ENCODE measurements around the gene NOP9. TPM values are rescaled to one million over a fixed set of nuclear protein-coding genes. Genes with fewer than 3 reads are reported as not detected.

Gene NOP9
- total RNA-seq, 2 donors from 2014 or later = 21.2 to 22.9 TPM

DNA sequence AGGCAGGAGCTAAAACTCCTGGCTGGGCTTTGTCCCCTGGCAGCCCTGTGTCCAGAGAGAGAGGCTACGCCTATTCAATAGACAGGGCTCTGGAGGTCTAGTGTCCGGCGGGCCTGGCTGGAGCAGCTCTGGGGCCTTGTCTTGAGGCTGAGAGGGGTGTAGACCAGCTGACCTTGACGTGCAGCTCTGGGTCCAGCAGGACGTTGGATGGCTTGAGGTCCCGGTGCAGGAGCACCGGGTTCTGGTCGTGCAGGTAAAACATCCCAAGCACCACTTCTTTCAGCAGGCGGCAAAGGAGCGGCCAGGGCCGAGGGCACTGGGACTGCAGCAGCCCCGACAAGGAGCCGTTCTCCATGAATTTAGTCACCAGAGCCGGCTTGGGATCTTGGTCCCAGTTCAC is 39.2 kb downstream of the NOP9 start:
- Histone ChIP-seq H3K4me3 (no peak overlapping the region), H3K36me3 (no peaks in the 10 kb centered on the region), H3K4me1 (replicated peaks) (no peaks in the 10 kb centered on the region), H3K27me3 (replicated peaks; ENCODE audit: insufficient read depth) (peaks cover 3% of the 10 kb centered on the region), H3K9me3 (no peaks in the 10 kb centered on the region), H3K27ac (no peak overlapping the region)
- no peak for TF ChIP-seq POLR2AphosphoS5 (IDR thresholded peaks at IDR 0.05)
- no peak for DNase-seq (ENCODE audit: low spot score)
- intact Hi-C loops (cut with DNase I) = no loop called here
- WGBS = 85% methylated on average over 14 of the region's 14 CpGs

DNA sequence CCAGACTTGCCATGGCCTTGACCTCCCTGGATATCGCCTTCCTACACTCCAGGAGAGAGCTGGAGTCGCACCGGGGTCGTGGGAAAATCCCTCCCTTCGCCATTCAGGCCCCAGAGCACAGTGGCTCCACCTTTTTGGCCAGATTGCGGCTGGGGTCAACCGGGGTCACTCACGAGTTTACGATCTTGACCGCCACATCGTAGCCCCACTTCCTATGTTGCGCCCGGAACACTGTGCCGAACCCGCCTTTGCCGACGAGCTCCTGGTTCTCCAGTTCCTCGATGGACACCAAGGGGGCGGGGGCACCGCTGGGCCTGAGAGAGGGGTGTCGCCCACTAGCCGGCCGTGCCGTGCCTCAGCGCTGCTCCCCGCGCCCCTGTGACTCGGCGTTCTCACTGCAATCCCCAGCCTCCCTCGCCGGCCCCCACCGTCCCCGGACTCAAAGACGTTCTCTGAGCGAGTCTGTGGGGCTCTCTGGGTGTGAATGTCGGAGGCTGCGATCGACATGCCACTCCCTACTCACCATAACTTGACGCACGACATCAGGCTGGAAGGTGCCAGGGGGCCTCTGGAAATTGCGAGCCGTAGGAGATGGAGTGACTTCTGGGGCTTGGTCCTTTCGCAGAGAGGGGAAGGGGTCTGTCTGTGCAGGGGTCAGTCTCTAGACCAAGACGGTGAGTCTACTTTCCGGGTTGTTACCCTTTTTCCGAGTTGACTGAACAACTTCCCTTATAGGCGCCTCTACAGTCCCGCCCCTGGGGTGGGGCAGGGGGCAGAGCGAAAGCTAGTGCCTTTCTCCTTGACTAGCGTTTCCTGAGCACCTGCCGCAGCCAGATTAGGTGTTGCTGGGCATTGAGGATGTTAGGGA is 39.9 kb downstream of the NOP9 start, which contains the start of gene RIPK3:
Gene RIPK3, minus strand, starts transcription at position 708 of the 868 bp plus-strand sequence. Its CDS starts 165 bp downstream, at position 543.
- WGBS = 29% methylated on average over 50 of the region's 51 CpGs
- intact Hi-C loops (cut with DNase I) = no loop called here
- H3K27ac ChIP-seq = no peak within 1 kb of the TSS

DNA sequence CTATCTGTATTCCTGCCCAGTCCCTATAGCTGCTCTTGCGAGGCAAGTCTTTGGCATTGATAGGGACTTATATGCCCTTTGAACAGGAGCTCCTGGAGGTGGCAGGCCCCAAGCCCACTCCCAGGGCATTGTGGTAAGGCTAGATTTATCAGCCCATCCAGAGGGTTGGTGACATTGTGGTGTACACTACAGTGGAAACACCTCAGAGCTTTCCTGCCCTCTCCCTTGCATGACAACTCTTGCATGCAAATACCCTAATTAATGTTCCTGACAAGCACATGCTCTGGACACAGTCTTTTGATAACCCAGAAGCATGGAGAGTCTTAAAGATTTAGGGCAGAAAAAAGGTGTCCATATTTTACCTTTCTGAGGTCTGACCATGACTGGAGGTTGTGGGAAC is 41.0 kb downstream of the NOP9 start:
- DNase-seq (ENCODE audit: low spot score) = no peak
- H3K36me3 ChIP-seq = no peaks in the 10 kb centered on the region
- H3K9me3 ChIP-seq = no peaks in the 10 kb centered on the region
- 100% methylated on average over 1 of the region's 1 CpG for whole genome bisulfite sequencing
- H3K27me3 ChIP-seq (replicated peaks; ENCODE audit: insufficient read depth) = peaks cover 3% of the 10 kb centered on the region
- H3K4me3 ChIP-seq = no peak overlapping the region
- no peak for TF ChIP-seq POLR2AphosphoS5 (IDR thresholded peaks at IDR 0.05)
- TF ChIP-seq, protein P1, sequence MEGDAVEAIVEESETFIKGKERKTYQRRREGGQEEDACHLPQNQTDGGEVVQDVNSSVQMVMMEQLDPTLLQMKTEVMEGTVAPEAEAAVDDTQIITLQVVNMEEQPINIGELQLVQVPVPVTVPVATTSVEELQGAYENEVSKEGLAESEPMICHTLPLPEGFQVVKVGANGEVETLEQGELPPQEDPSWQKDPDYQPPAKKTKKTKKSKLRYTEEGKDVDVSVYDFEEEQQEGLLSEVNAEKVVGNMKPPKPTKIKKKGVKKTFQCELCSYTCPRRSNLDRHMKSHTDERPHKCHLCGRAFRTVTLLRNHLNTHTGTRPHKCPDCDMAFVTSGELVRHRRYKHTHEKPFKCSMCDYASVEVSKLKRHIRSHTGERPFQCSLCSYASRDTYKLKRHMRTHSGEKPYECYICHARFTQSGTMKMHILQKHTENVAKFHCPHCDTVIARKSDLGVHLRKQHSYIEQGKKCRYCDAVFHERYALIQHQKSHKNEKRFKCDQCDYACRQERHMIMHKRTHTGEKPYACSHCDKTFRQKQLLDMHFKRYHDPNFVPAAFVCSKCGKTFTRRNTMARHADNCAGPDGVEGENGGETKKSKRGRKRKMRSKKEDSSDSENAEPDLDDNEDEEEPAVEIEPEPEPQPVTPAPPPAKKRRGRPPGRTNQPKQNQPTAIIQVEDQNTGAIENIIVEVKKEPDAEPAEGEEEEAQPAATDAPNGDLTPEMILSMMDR (IDR thresholded peaks at IDR 0.05) = no peak
- no peak for TF ChIP-seq POLR2A (IDR thresholded peaks at IDR 0.05)
- intact Hi-C loops (cut with DNase I) = no loop called here
- H3K27ac ChIP-seq = no peak overlapping the region
- no peaks in the 10 kb centered on the region for H3K4me1 ChIP-seq (replicated peaks)

More for the DNA sequence above, 39.9 kb downstream of the NOP9 start, which contains the start of gene RIPK3:
- no peaks in the 10 kb centered on the region for H3K9me3 ChIP-seq
- peaks cover 3% of the 10 kb centered on the region for H3K27me3 ChIP-seq (replicated peaks; ENCODE audit: insufficient read depth)
- no peaks in the 10 kb centered on the region for H3K4me1 ChIP-seq (replicated peaks)
- TF ChIP-seq, protein P1 (IDR thresholded peaks at IDR 0.05) = no peak
- TF ChIP-seq POLR2A (IDR thresholded peaks at IDR 0.05) (no peak), POLR2AphosphoS5 (IDR thresholded peaks at IDR 0.05) (peak; percentile 26)
- DNase-seq (ENCODE audit: low spot score) = no peak
- peak within 1 kb of the TSS; percentile 12 to 23 for H3K4me3 ChIP-seq
- no peaks in the 10 kb centered on the region for H3K36me3 ChIP-seq

GRCh38 chr14:24342889-24343288 is 43.2 kb downstream of the NOP9 start:
- Histone ChIP-seq H3K27ac (no peak overlapping the region), H3K36me3 (no peaks in the 10 kb centered on the region), H3K4me3 (no peak overlapping the region), H3K4me1 (replicated peaks) (no peaks in the 10 kb centered on the region), H3K27me3 (replicated peaks; ENCODE audit: insufficient read depth) (no peaks in the 10 kb centered on the region), H3K9me3 (no peaks in the 10 kb centered on the region)
- TF ChIP-seq POLR2AphosphoS5 (IDR thresholded peaks at IDR 0.05) = no peak
- no peak for TF ChIP-seq POLR2A (IDR thresholded peaks at IDR 0.05)
- TF ChIP-seq, protein P1 (IDR thresholded peaks at IDR 0.05) = no peak
- intact Hi-C loops (cut with DNase I) = no loop called here
- DNase-seq (ENCODE audit: low spot score) = no peak
- 93% methylated on average over 4 of the region's 4 CpGs for WGBS

DNA sequence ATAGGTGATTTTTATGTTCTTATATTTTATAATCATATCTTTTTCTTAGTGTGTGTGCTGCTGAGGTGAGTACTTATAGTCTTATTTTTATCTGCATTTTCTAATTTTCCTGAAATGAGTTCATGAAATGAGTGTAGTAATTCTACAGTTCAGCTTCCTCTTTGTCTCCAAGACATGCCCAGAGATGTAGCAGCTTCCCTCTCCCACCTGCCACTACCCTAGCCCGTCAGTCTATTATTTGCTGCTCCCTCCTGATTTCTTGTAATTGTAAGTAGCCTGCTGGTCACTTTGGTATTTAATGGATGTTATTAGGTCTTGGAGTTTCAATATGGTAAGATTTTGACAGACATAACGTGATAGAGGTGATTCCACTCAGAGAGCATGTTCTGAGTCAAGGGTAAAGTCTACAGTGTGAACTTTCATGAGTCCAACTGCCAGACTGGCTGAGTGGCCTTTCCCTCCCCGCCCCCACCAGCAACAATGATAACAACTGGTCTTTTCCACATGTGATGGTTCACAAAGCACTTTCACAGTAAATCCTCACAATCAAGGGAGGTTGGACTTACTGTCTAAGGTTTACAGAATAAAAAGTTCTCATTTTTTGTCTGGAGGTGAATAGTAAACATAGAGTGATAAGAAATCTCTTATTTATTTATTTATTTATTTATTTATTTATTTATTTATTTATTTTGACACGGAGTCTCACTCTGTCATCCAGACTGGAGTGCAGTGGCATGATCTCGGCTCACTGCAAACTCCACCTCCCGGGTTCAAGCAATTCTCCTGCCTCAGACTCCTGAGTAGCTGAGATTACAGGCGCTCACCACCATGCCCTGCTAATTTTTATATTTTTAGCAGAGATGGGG is 44.4 kb downstream of the NOP9 start:
- no peak overlapping the region for H3K4me3 ChIP-seq
- H3K27me3 ChIP-seq (replicated peaks; ENCODE audit: insufficient read depth) = no peaks in the 10 kb centered on the region
- 73% methylated on average over 7 of the region's 7 CpGs for WGBS
- TF ChIP-seq POLR2AphosphoS5 (IDR thresholded peaks at IDR 0.05) = no peak
- TF ChIP-seq, protein P1 (IDR thresholded peaks at IDR 0.05) = no peak
- TF ChIP-seq POLR2A (IDR thresholded peaks at IDR 0.05) = no peak
- no peak overlapping the region for H3K27ac ChIP-seq
- no peaks in the 10 kb centered on the region for H3K36me3 ChIP-seq
- DNase-seq (ENCODE audit: low spot score) = no peak
- no peaks in the 10 kb centered on the region for H3K4me1 ChIP-seq (replicated peaks)
- H3K9me3 ChIP-seq = no peaks in the 10 kb centered on the region
- intact Hi-C loops (cut with DNase I) = no loop called here
